IMR-90 (cell line): ENCODE measurements around the gene B3GALNT1. TPM values are rescaled to one million over a fixed set of nuclear protein-coding genes. Genes with fewer than 3 reads are reported as not detected.

Experiments used
- ATAC-seq: fragments of 200-7000 bp; cut with Tn5 transposase; 2 replicates; pipeline ENCODE4 v1.9.1; 2020; ENCODE audit warnings: low read depth, mild to moderate bottlenecking, moderate library complexity
- BruUV-seq: library from RNA; stranded (reverse); fragments of 400-500 nt; replicated peaks from 2 replicates; lab custom pipeline; 2021; lab: Mats Ljungman, UMichigan
- CTCF ChIA-PET: fragments of 300-600 bp; formaldehyde crosslinking; extraction: SDS; loops from one replicate; lab custom pipeline; 2021; ENCODE audit warnings: antibody characterized with exemption; lab: Yijun Ruan, JAX
- POLR2A ChIA-PET: fragments of 300-600 bp; sonication (Branson Sonifier 250); formaldehyde crosslinking; loops from one replicate; lab custom pipeline; 2022; ENCODE audit warnings: antibody characterized with exemption; ENCODE audit not compliant: unreplicated experiment; lab: Charles Lee
- DNase-seq: peaks from one replicate; pipeline ENCODE4 v3.0.0; 2013
- H2AFZ ChIP-seq: replicated peaks from 2 replicates; pipeline ENCODE3; 2013; ENCODE audit warnings: low read length, mild to moderate bottlenecking; ENCODE audit not compliant: poor library complexity
- H2AK5ac ChIP-seq: 2 replicates; pipeline ENCODE4 v1.6.1; 2013; ENCODE audit warnings: low read depth, low read length, inconsistent platforms
- H2AK9ac ChIP-seq: replicated peaks from 2 replicates; pipeline ENCODE3; 2013; ENCODE audit warnings: mild to moderate bottlenecking, low read depth, low read length, moderate library complexity; ENCODE audit not compliant: poor library complexity
- H2BK120ac ChIP-seq: 2 replicates; pipeline ENCODE4 v1.6.1; 2013; ENCODE audit warnings: low read depth, low read length, inconsistent platforms
- H2BK15ac ChIP-seq: 3 replicates; pipeline ENCODE4 v1.6.1; 2013; ENCODE audit warnings: low read depth, low read length, inconsistent platforms
- H2BK20ac ChIP-seq: 2 replicates; pipeline ENCODE4 v1.6.1; 2013; ENCODE audit warnings: low read depth, mild to moderate bottlenecking, inconsistent platforms, low read length, moderate library complexity
- H2BK5ac ChIP-seq: 2 replicates; pipeline ENCODE4 v1.6.1; 2013; ENCODE audit warnings: mild to moderate bottlenecking, low read depth, low read length, inconsistent platforms; ENCODE audit not compliant: poor library complexity, severe bottlenecking
- H3K14ac ChIP-seq: replicated peaks from 2 replicates; pipeline ENCODE4 v1.6.1; 2013; ENCODE audit warnings: low read depth, low read length, inconsistent platforms
- H3K18ac ChIP-seq: 2 replicates; pipeline ENCODE4 v1.6.1; 2013; ENCODE audit warnings: low read depth, low read length, control low read depth
- H3K23ac ChIP-seq: 2 replicates; pipeline ENCODE4 v1.6.1; 2013; ENCODE audit warnings: low read depth, low read length, inconsistent platforms
- H3K27ac ChIP-seq: 2 replicates; pipeline ENCODE4 v1.5.1; 2013; ENCODE audit warnings: mild to moderate bottlenecking, control low read depth, low read length; ENCODE audit not compliant: insufficient read depth
- H3K27me3 ChIP-seq: 2 replicates; pipeline ENCODE4 v1.6.1; 2013; ENCODE audit warnings: low read length; ENCODE audit not compliant: control insufficient read depth, insufficient read depth
- H3K36me3 ChIP-seq: 2 replicates; pipeline ENCODE4 v1.6.1; 2013; ENCODE audit warnings: low read length, mixed read lengths; ENCODE audit not compliant: control insufficient read depth, insufficient read depth
- H3K4ac ChIP-seq: 2 replicates; pipeline ENCODE4 v1.6.1; 2013; ENCODE audit warnings: low read depth, low read length, inconsistent platforms
- H3K4me1 ChIP-seq: 2 replicates; pipeline ENCODE4 v1.6.1; 2013; ENCODE audit warnings: low read length, mixed read lengths; ENCODE audit not compliant: control insufficient read depth, insufficient read depth
- H3K4me2 ChIP-seq: 2 replicates; pipeline ENCODE4 v1.6.1; 2013; ENCODE audit warnings: low read depth, mild to moderate bottlenecking, control low read depth, low read length, moderate library complexity
- H3K4me3 ChIP-seq: 2 replicates; pipeline ENCODE4 v1.5.1; 2013; ENCODE audit warnings: low read depth, mild to moderate bottlenecking, control low read depth, low read length, moderate library complexity; ENCODE audit not compliant: insufficient read depth
- H3K56ac ChIP-seq: 2 replicates; pipeline ENCODE4 v1.6.1; 2013; ENCODE audit warnings: low read length, inconsistent platforms; ENCODE audit not compliant: insufficient read depth; ENCODE audit errors: extremely low read depth
- H3K79me1 ChIP-seq, 2 experiments: 2 replicates each; pipeline ENCODE4 v1.6.1; 2013; ENCODE audit warnings: low read length in 2 of 2, inconsistent platforms in 1 of 2, low read depth in 1 of 2
- H3K9ac ChIP-seq: 2 replicates; pipeline ENCODE4 v1.6.1; 2013; ENCODE audit warnings: low read depth, low read length, control low read depth
- H3K9me1 ChIP-seq: 2 replicates; pipeline ENCODE4 v1.6.1; 2013; ENCODE audit warnings: low read length, inconsistent platforms; ENCODE audit not compliant: insufficient read depth
- H3K9me3 ChIP-seq: 2 replicates; pipeline ENCODE4 v1.6.1; 2013; ENCODE audit warnings: low read length; ENCODE audit not compliant: control insufficient read depth, insufficient read depth
- H4K20me1 ChIP-seq: 2 replicates; pipeline ENCODE4 v1.6.1; 2013; ENCODE audit warnings: low read length, inconsistent platforms; ENCODE audit not compliant: insufficient read depth
- H4K5ac ChIP-seq: 2 replicates; pipeline ENCODE4 v1.6.1; 2013; ENCODE audit warnings: mild to moderate bottlenecking, low read depth, low read length, control low read depth
- H4K8ac ChIP-seq, 2 experiments: 2 replicates each; pipeline ENCODE4 v1.6.1; 2013; ENCODE audit warnings: low read depth in 2 of 2, low read length in 2 of 2, control low read depth in 1 of 2, inconsistent platforms in 1 of 2
- H4K91ac ChIP-seq: 2 replicates; pipeline ENCODE4 v1.6.1; 2013; ENCODE audit warnings: low read depth, low read length, inconsistent platforms; ENCODE audit not compliant: insufficient read depth
- BHLHE40 ChIP-seq: fragments of 150-350 bp; IDR thresholded peaks from 2 replicates; pipeline ENCODE4 v1.6.1; 2016; ENCODE audit warnings: mild to moderate bottlenecking, low read depth, low read length
- CEBPB ChIP-seq: IDR thresholded peaks from 2 replicates; pipeline ENCODE4 v1.6.1; 2012; ENCODE audit warnings: low read depth, low read length, improper control_type of control experiment
- CHD1 ChIP-seq: IDR thresholded peaks from 2 replicates; pipeline ENCODE4 v1.6.1; 2012; ENCODE audit warnings: low read depth, low read length, improper control_type of control experiment
- FOS ChIP-seq: fragments of 150-350 bp; IDR thresholded peaks from 2 replicates; pipeline ENCODE4 v1.6.1; 2016; ENCODE audit warnings: low read depth, low read length
- MAFK ChIP-seq: IDR thresholded peaks from 2 replicates; pipeline ENCODE4 v1.6.1; 2012; ENCODE audit warnings: low read depth, low read length, improper control_type of control experiment
- MXI1 ChIP-seq: IDR thresholded peaks from 2 replicates; pipeline ENCODE4 v1.6.1; 2012; ENCODE audit warnings: low read depth, mild to moderate bottlenecking, low read length, moderate library complexity, borderline replicate concordance
- RAD21 ChIP-seq: IDR thresholded peaks from 2 replicates; pipeline ENCODE4 v1.6.1; 2012; ENCODE audit warnings: low read length, improper control_type of control experiment
- RCOR1 ChIP-seq: IDR thresholded peaks from 2 replicates; pipeline ENCODE4 v1.6.1; 2012; ENCODE audit warnings: mild to moderate bottlenecking, low read length, improper control_type of control experiment; ENCODE audit not compliant: insufficient replicate concordance
- RFX5 ChIP-seq: IDR thresholded peaks from 2 replicates; pipeline ENCODE4 v1.8.0; 2012; ENCODE audit warnings: low read depth, mild to moderate bottlenecking, low read length, moderate library complexity
- SMC3 ChIP-seq: fragments of 150-350 bp; IDR thresholded peaks from 2 replicates; pipeline ENCODE4 v1.6.1; 2016; ENCODE audit warnings: low read depth, mild to moderate bottlenecking, antibody characterized with exemption, low read length, moderate library complexity
- WGBS, 2 experiments: methylation state at CpG; one replicate each; pipeline versions ENCODE4 v1.1.5 to v1.1.7; 2013; ENCODE audit warnings: missing lambda C conversion rate in 2 of 2; ENCODE audit not compliant: insufficient read length in 1 of 2; ENCODE audit errors: extremely low coverage in 2 of 2; 5-methylcytosine and 5-hydroxymethylcytosine counted together
- dilution Hi-C: fragments of 300-500 bp; cut with HindIII; formaldehyde crosslinking; loops from one replicate; pipeline ENCODE4 v1.14.3; 2018; ENCODE audit warnings: low sequenced_read_pairs; ENCODE audit not compliant: unreplicated experiment
- in situ Hi-C: fragments of 300-500 bp; cut with MboI; formaldehyde crosslinking; loops from 3 replicates; pipeline ENCODE4 v1.14.3; 2019; ENCODE audit warnings: low sequenced_read_pairs, inconsistent platforms, mixed read lengths
- intact Hi-C: fragments of 100-400 bp; cut with micrococcal nuclease; formaldehyde crosslinking; loops from 2 replicates; pipeline ENCODE4 v1.10.0; 2022
- polyA plus RNA-seq, 3 experiments: library from polyadenylated mRNA; depleted of rRNA; stranded (reverse); fragments of >200 nt; gene quantifications; 2 replicates each; pipeline ENCODE4 v1.2.3, GENCODE V29; 2012; ENCODE audit warnings: low replicate concordance in 1 of 3
- total RNA-seq: library from RNA; depleted of rRNA; stranded (reverse); fragments of >200 nt; gene quantifications from 2 replicates; pipeline ENCODE4 v1.2.3, GENCODE V29; 2012

The B3GALNT1 gene
- total and polyA plus RNA-seq, 2 of the 4 experiments (the other 2 are of a cell fraction), result 5.6 to 8.2 TPM

GRCh38 chr3:161132391-161132790 lies 27.2 kb upstream of the B3GALNT1 start:
- Histone ChIP-seq H3K9me3 (no peaks in the 10 kb centered on the region), H2BK15ac (no peak overlapping the region), H3K14ac (no peak overlapping the region), H4K91ac (no peak overlapping the region), H4K8ac (no peak overlapping the region), H3K27me3 (no peaks in the 10 kb centered on the region), H2BK120ac (no peak overlapping the region), H3K27ac (no peak overlapping the region), H3K9me1 (no peaks in the 10 kb centered on the region), H4K5ac (no peak overlapping the region), H3K18ac (no peak overlapping the region), H2BK5ac (no peak overlapping the region), H3K4me3 (no peak overlapping the region), H2AK9ac (no peak overlapping the region), H3K23ac (no peak overlapping the region), H3K4me2 (no peak overlapping the region), H3K36me3 (no peaks in the 10 kb centered on the region), H3K4ac (no peak overlapping the region), H2AFZ (no peak overlapping the region), H3K79me1 (no peaks in the 10 kb centered on the region), H2AK5ac (no peak overlapping the region), H3K56ac (no peak overlapping the region), H3K4me1 (no peaks in the 10 kb centered on the region), H3K9ac (no peak overlapping the region), H4K20me1 (no peaks in the 10 kb centered on the region), H2BK20ac (no peak overlapping the region)
- intact Hi-C loops (no loop called here), dilution Hi-C loops (no loop called here), in situ Hi-C loops (no loop called here)
- no CpG with 5 or more reads among the region's 1 CpG for WGBS, 2 experiments
- ATAC-seq (no peak), DNase-seq (no peak)
- ChIA-PET POLR2A (no interaction called here), CTCF (no interaction called here)
- BruUV-seq, result no TSS peak
- TF ChIP-seq CHD1 (no peak), RFX5 (no peak), MAFK (no peak), SMC3 (no peak), FOS (no peak), CEBPB (no peak), RCOR1 (no peak), RAD21 (no peak), MXI1 (no peak), BHLHE40 (no peak)
